Liver (tissue), 1 donor: ENCODE results near the gene PNKP.

ENCODE experiments used
- SP1 ChIP-seq: IDR thresholded peaks from 2 replicates; pipeline ENCODE4 v1.6.1; 2018; ENCODE audit warnings: antibody characterized with exemption, mild to moderate bottlenecking
- TAF1 ChIP-seq: conservative IDR thresholded peaks from 2 replicates; pipeline ENCODE4 v1.6.1; 2016; ENCODE audit warnings: antibody characterized with exemption, mild to moderate bottlenecking
- TF ChIP-seq, protein P1 (sequence below): IDR thresholded peaks from 2 replicates; pipeline ENCODE4 v1.6.1; 2016; ENCODE audit warnings: antibody characterized with exemption
- donor health status: healthy.

DNA sequence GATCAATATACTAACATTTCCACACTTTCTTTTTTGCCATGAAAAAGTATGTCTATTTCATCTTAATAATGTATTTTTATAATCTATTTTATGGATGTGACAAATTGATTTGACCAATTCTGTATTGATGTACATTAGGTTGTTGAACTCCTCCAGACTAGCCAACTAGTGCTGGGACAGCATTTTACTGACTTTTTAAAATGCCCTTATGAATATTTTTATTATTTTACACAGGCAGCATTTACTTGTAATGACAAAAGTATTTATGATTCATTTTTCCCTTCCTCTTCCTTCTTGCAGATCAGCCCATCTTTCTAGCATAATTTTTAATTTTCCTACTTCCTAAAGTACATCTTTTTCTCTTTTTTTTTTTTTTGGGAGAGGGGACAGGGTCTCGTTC lies 53.4 kb downstream of the PNKP start:
- TF ChIP-seq, protein P1, sequence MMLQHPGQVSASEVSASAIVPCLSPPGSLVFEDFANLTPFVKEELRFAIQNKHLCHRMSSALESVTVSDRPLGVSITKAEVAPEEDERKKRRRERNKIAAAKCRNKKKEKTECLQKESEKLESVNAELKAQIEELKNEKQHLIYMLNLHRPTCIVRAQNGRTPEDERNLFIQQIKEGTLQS, result no peak
- TF ChIP-seq TAF1 (no peak), SP1 (no peak)
